Measurements from ENCODE around the gene MACROD1.

DNA sequence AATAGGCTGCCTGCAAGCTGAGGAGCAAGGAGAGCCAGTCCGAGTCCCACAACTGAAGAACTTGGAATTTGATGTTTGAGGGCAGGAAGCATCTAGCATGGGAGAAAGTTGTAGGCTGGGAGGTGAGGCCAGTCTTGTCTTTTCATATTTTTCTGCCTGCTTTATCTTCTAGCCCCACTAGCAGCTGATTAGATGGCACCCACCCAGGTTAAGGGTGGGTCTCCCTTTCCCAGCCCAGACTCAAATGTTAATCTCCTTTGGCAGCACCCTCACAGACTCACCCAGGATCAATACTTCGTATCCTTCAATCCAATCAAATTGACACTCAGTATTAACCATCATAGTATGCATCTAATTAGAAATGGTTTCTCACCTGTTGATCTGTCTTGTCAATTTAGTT is 196.5 kb downstream of the MACROD1 start:
- TF ChIP-seq, protein P1, sequence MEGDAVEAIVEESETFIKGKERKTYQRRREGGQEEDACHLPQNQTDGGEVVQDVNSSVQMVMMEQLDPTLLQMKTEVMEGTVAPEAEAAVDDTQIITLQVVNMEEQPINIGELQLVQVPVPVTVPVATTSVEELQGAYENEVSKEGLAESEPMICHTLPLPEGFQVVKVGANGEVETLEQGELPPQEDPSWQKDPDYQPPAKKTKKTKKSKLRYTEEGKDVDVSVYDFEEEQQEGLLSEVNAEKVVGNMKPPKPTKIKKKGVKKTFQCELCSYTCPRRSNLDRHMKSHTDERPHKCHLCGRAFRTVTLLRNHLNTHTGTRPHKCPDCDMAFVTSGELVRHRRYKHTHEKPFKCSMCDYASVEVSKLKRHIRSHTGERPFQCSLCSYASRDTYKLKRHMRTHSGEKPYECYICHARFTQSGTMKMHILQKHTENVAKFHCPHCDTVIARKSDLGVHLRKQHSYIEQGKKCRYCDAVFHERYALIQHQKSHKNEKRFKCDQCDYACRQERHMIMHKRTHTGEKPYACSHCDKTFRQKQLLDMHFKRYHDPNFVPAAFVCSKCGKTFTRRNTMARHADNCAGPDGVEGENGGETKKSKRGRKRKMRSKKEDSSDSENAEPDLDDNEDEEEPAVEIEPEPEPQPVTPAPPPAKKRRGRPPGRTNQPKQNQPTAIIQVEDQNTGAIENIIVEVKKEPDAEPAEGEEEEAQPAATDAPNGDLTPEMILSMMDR (IDR thresholded peaks at IDR 0.05), result no peak
- TF ChIP-seq POLR2A (IDR thresholded peaks at IDR 0.05), result no peak

Data from prostate gland (tissue), 2 donors.